Measurements from ENCODE around the gene ALCAM. TPM values are rescaled to one million over a fixed set of nuclear protein-coding genes. Genes with fewer than 3 reads are reported as not detected.

Gene ALCAM
- total and polyA plus RNA-seq, 2 of the 8 experiments (the other 6 are each of a cell fraction or from before 2014, with no cell fraction given) = 10.8 to 33.0 TPM

GRCh38 chr3:105356988-105357387, 9.7 kb upstream of the ALCAM start:
- H3K79me1 ChIP-seq (ENCODE audit: low read depth, low read length) = no peaks in the 10 kb centered on the region
- H3K27ac ChIP-seq (ENCODE audit: low read depth, low read length) = no peak overlapping the region
- POLR2A ChIA-PET (ENCODE audit: partially characterized antibody) = no interaction called here
- H3K79me2 ChIP-seq (ENCODE audit: control insufficient read depth in 1 of 2, insufficient read depth in 2 of 2, low read length in 2 of 2) = no peaks in the 10 kb centered on the region
- no peaks in the 10 kb centered on the region for H4K20me1 ChIP-seq (replicated peaks in 1 of 2; ENCODE audit: control insufficient read depth in 1 of 2, insufficient read depth in 2 of 2, low read length in 2 of 2)
- CTCF ChIA-PET (ENCODE audit: partially characterized antibody) = interaction anchor here (0.9 kb wide), 1 partner anchor 728 kb away, joined by 3 read pairs; no protein-coding TSS in a partner anchor
- H3K23ac ChIP-seq (ENCODE audit: insufficient read length) = no peak overlapping the region
- no peak for FAIRE-seq
- TF ChIP-seq TAF1 (IDR thresholded peaks at IDR 0.05; ENCODE audit: low read depth, low read length) (no peak), CBX8 (IDR thresholded peaks at IDR 0.05; ENCODE audit: borderline replicate concordance, low read depth, low read length) (no peak), GTF2F1 (IDR thresholded peaks at IDR 0.05; ENCODE audit: borderline replicate concordance, low read depth, low read length) (no peak), HDAC2 (IDR thresholded peaks at IDR 0.05; ENCODE audit: borderline replicate concordance in 1 of 2, low read depth in 2 of 2, low read length in 2 of 2) (no peak), BRCA1 (IDR thresholded peaks at IDR 0.05; ENCODE audit: low read depth, low read length) (no peak), KDM1A (IDR thresholded peaks at IDR 0.05; ENCODE audit: borderline replicate concordance, low read length) (no peak)
- no peak overlapping the region for H4K91ac ChIP-seq (replicated peaks; ENCODE audit: insufficient read length, low read length)
- no peak overlapping the region for H2BK15ac ChIP-seq (ENCODE audit: low read length)
- H4K8ac ChIP-seq (ENCODE audit: extremely low read depth, insufficient read depth, low read length) = no peak overlapping the region
- no peak overlapping the region for H3K18ac ChIP-seq (ENCODE audit: extremely low read depth, low read length)
- H3K4me1 ChIP-seq (replicated peaks in 1 of 4; ENCODE audit: control insufficient read depth in 3 of 4, insufficient read depth in 4 of 4, low read length in 3 of 4) = no peaks in the 10 kb centered on the region
- no peak overlapping the region for H3K14ac ChIP-seq (ENCODE audit: insufficient read length)
- no peaks in the 10 kb centered on the region for H3K36me3 ChIP-seq (ENCODE audit: control insufficient read depth in 2 of 4, insufficient read depth in 4 of 4, low read length in 3 of 4)
- no peak overlapping the region for H3K4me3 ChIP-seq (ENCODE audit: extremely low read depth in 1 of 4, insufficient read depth in 2 of 4, low read depth in 3 of 4, low read length in 4 of 4)
- no peak overlapping the region for H3K4ac ChIP-seq (replicated peaks; ENCODE audit: insufficient read length, low read depth, low read length)
- no peak overlapping the region for H4K5ac ChIP-seq (ENCODE audit: insufficient read length, low read depth, low read length)
- no peak overlapping the region for H2BK12ac ChIP-seq (ENCODE audit: low read depth, low read length)
- H2BK120ac ChIP-seq (replicated peaks; ENCODE audit: low read depth, low read length) = no peak overlapping the region
- no peak overlapping the region for H3K56ac ChIP-seq (replicated peaks; ENCODE audit: insufficient read length, low read depth, low read length)
- no peaks in the 10 kb centered on the region for H3K9me3 ChIP-seq (ENCODE audit: insufficient read depth in 2 of 2, low read depth in 1 of 2, low read length in 1 of 2)
- H3K9ac ChIP-seq (replicated peaks in 1 of 4; ENCODE audit: extremely low read depth in 1 of 4, low read depth in 3 of 4, low read length in 3 of 4) = no peak overlapping the region
- H2BK20ac ChIP-seq (ENCODE audit: low read length) = no peak overlapping the region
- peaks cover 0 to 2% (median 0%) of the 10 kb centered on the region in 4 experiments; a peak in 2 of 7 replicates for H3K27me3 ChIP-seq (replicated peaks in 1 of 4; ENCODE audit: control insufficient read depth in 3 of 4, extremely low read depth in 1 of 4, insufficient read depth in 3 of 4, low read length in 3 of 4)
- WGBS, 2 experiments (ENCODE audit: extremely low coverage in 1 of 2, insufficient coverage in 1 of 2, insufficient read length in 1 of 2, insufficient replicate concordance in 2 of 2, low coverage in 1 of 2, low lambda C conversion rate in 2 of 2, missing lambda C conversion rate in 1 of 2) = 95% methylated on average over 1 of the region's 1 CpG; no CpG with 5 or more reads in 1 of the 2 experiments
- DNase-seq (ENCODE audit: low read depth in 1 of 2, low spot score in 2 of 2) = no peak
- H2AK5ac ChIP-seq (ENCODE audit: low read depth, low read length) = no peak overlapping the region
- no peaks in the 10 kb centered on the region for H3K23me2 ChIP-seq (ENCODE audit: low read depth, low read length)
- no peak overlapping the region for H3K4me2 ChIP-seq (ENCODE audit: insufficient read depth in 1 of 2, low read depth in 2 of 2, low read length in 2 of 2)
- no peak overlapping the region for H2BK5ac ChIP-seq (ENCODE audit: low read depth, low read length)
- no peak overlapping the region for H2AFZ ChIP-seq (ENCODE audit: low read length)

Data from H1 (cell line).